Prostate gland (tissue), 2 donors: Measurements from ENCODE around the gene URGCP. TPM values are rescaled to one million over a fixed set of nuclear protein-coding genes. Genes with fewer than 3 reads are reported as not detected.

Experiments
- DNase-seq: peaks from one replicate; pipeline ENCODE4 v3.0.0-alpha.2; 2019; ENCODE audit warnings: low spot score
- H3K27ac ChIP-seq, 2 donors: fragments of 200-600 bp; sonication (generic); 2 replicates each; pipeline ENCODE4 v1.5.1; 2017 to 2019
- H3K27me3 ChIP-seq: fragments of 200-600 bp; sonication (generic); replicated peaks from 2 replicates; pipeline ENCODE4 v1.5.1; 2019; ENCODE audit not compliant: insufficient read depth
- H3K36me3 ChIP-seq, 2 donors: fragments of 200-600 bp; sonication (generic); 1 replicate in 1 of 2; 2 replicates in 1 of 2; pipeline versions ENCODE4 v1.5.1 to v1.8.1; 2017 to 2019
- H3K4me1 ChIP-seq: fragments of 200-600 bp; sonication (generic); replicated peaks from 2 replicates; pipeline ENCODE4 v1.5.1; 2019
- H3K4me3 ChIP-seq, 2 donors: fragments of 200-600 bp; sonication (generic); 2 replicates each; pipeline ENCODE4 v1.5.1; 2017 to 2019
- H3K9me3 ChIP-seq: fragments of 200-600 bp; sonication (generic); 2 replicates; pipeline ENCODE4 v1.5.1; 2017
- POLR2A ChIP-seq: fragments of 450-650 bp; IDR thresholded peaks from one replicate; pipeline ENCODE4 v1.6.1; 2016; ENCODE audit warnings: antibody characterized with exemption, mild to moderate bottlenecking
- POLR2AphosphoS5 ChIP-seq: sonication (generic); formaldehyde crosslinking; IDR thresholded peaks from one replicate; pipeline ENCODE4 v1.6.1; 2017; ENCODE audit warnings: antibody characterized with exemption
- WGBS: methylation state at CpG from one replicate; pipeline ENCODE4 v1.1.5; 2018; 5-methylcytosine and 5-hydroxymethylcytosine counted together
- intact Hi-C: fragments of 100-400 bp; cut with DNase I; formaldehyde crosslinking; loops from one replicate; pipeline ENCODE4 v1.14.2; 2022
- total RNA-seq, 2 donors: library from RNA; depleted of rRNA; stranded (reverse); fragments of >200 nt; gene quantifications; one replicate each; pipeline ENCODE4 v1.1.0, GENCODE V29; 2016
- TF ChIP-seq, protein P1 (sequence below), 4 experiments: fragments of 200-600 bp in 2 of 4; fragments of 450-650 bp in 2 of 4; sonication (generic) in 2 of 4; IDR thresholded peaks; 1 replicate in 3 of 4; 2 replicates in 1 of 4; pipeline ENCODE4 v1.5.1; 2016 to 2019; ENCODE audit warnings: antibody characterized with exemption in 4 of 4, mild to moderate bottlenecking in 2 of 4, moderate library complexity in 2 of 4

URGCP gene
- total RNA-seq, 2 donors from 2014 or later = 22.2 to 30.8 TPM

DNA sequence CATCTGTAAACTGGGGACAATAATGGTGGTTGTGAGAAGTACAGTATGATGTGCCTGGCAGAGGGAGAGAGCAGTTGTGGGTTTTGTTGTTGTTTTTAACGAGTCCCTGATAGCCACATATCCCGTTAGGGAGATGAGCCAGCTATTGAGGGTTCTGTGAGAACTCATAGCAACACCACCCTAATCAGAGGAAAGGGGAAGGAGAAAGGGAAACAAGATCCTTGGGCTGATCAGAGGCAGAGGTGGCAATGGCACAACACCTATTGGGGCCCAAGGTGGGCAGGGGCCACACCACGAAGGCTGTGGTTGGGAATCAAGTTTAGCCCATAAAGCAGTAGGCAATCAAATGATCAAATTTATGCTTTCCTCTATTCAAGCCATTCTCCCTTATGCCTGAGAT is 35.3 kb downstream of the URGCP start:
- no peak overlapping the region for H3K4me3 ChIP-seq
- H3K27me3 ChIP-seq = no peaks in the 10 kb centered on the region
- DNase-seq = no peak
- intact Hi-C loops = no loop called here
- no peaks in the 10 kb centered on the region for H3K4me1 ChIP-seq
- no peaks in the 10 kb centered on the region for H3K9me3 ChIP-seq
- WGBS = 87% methylated on average over 3 of the region's 3 CpGs
- no peak overlapping the region for H3K27ac ChIP-seq
- TF ChIP-seq POLR2A (no peak), POLR2AphosphoS5 (no peak)
- TF ChIP-seq, protein P1, sequence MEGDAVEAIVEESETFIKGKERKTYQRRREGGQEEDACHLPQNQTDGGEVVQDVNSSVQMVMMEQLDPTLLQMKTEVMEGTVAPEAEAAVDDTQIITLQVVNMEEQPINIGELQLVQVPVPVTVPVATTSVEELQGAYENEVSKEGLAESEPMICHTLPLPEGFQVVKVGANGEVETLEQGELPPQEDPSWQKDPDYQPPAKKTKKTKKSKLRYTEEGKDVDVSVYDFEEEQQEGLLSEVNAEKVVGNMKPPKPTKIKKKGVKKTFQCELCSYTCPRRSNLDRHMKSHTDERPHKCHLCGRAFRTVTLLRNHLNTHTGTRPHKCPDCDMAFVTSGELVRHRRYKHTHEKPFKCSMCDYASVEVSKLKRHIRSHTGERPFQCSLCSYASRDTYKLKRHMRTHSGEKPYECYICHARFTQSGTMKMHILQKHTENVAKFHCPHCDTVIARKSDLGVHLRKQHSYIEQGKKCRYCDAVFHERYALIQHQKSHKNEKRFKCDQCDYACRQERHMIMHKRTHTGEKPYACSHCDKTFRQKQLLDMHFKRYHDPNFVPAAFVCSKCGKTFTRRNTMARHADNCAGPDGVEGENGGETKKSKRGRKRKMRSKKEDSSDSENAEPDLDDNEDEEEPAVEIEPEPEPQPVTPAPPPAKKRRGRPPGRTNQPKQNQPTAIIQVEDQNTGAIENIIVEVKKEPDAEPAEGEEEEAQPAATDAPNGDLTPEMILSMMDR (IDR thresholded peaks at IDR 0.05) = no peak
- no peaks in the 10 kb centered on the region for H3K36me3 ChIP-seq

DNA sequence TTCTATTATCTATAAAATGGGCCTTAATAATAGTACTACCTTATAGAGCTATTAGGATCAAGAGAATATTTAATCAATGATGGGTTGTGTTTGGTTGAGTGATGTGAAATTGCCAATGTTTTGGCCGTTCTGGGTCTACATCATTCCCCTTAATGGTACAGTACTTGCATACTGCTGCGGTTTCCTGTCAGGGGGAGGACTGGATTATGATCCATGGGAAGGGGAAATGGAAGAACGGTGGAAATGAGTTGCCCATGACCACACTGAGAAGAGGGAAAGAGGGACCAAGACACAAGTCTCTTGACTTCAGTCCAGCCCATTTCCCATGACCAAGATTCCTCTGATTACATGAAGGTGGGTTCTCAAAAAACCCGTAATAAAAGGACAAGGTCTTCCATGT is 36.1 kb downstream of the URGCP start:
- Histone ChIP-seq H3K4me3 (no peak overlapping the region), H3K4me1 (no peaks in the 10 kb centered on the region), H3K27me3 (no peaks in the 10 kb centered on the region), H3K36me3 (no peaks in the 10 kb centered on the region), H3K9me3 (no peaks in the 10 kb centered on the region), H3K27ac (peak overlapping the region; percentile 78 to 86)
- 93% methylated on average over 4 of the region's 4 CpGs for WGBS
- TF ChIP-seq, protein P1 (IDR thresholded peaks at IDR 0.05) = no peak
- TF ChIP-seq POLR2A (no peak), POLR2AphosphoS5 (no peak)
- DNase-seq = no peak
- intact Hi-C loops = no loop called here

DNA sequence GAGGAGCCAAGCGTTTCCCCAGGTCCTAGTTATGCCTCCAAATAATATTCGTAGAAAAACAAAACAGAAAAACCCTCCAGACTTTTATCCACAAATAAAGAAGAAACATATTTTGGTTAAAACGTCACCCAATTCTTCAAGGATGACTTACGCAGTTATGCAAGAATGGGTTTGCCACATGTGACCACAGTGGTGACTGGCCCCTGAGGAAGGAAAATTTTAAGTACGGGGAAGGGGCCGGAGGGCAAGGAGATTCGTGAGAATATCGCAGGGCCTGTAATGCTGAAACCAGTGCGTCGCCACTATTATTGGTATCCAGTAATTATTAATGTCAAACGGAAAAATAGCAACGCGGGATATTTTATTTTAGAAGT is 36.5 kb downstream of the URGCP start:
- no peaks in the 10 kb centered on the region for H3K4me1 ChIP-seq
- intact Hi-C loops = no loop called here
- WGBS = 38% methylated on average over 13 of the region's 13 CpGs
- no peaks in the 10 kb centered on the region for H3K9me3 ChIP-seq
- peak overlapping the region; percentile 78 to 86 for H3K27ac ChIP-seq
- H3K36me3 ChIP-seq = no peaks in the 10 kb centered on the region
- no peaks in the 10 kb centered on the region for H3K27me3 ChIP-seq
- no peak for DNase-seq
- TF ChIP-seq POLR2AphosphoS5 (no peak), POLR2A (no peak)
- TF ChIP-seq, protein P1 (IDR thresholded peaks at IDR 0.05) = no peak
- peak overlapping the region; percentile 88 to 94 for H3K4me3 ChIP-seq

DNA sequence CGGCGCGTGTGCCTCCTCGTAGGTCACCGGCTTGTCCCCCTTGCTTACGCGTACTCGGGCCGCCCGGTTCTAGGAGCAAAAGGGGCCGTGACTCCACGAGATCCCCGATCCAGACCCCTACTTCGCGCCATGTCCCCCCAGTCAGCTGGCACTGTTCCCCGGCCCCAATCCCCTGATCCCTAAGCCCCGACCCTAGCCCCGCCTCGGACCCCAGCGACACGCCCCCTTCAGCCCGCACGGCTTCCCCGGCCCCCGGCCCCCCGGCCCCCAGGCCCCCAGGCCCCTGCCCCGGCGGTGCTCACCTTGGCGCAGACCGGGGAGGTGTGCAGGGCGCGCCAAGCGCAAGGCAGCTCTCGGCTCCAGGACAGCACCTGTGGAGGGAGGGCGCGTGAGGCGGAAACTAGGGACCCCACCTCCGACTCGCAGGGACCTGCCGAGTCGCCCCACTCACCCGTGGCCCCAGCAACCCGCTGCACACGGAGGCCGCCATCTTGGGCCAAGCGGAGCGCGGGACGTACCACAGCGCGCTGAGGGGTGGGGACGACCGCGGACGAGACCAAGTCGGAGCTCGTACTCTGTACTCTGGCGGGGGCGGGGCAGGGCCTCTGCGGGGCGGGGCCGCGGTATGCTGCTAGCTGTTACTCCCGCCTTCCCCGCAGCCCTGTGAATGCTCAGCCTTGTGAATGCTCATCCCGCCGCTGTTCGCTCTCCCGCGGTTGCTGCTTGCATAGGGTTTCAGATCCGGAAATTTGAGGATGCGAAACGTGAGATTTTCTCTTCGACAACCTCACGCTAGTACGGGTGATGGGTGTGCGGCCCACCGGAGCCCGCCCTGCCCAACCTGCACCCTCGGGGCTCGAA is 37.2 kb downstream of the URGCP start, which contains the start of gene MRPS24:
MRPS24 (minus strand) TSS at position 512 of the 861 bp plus-strand sequence; CDS start at position 490, 22 bp downstream.
- H3K4me1 ChIP-seq = no peaks in the 10 kb centered on the region
- TF ChIP-seq POLR2AphosphoS5 = peak; percentile 77
- TF ChIP-seq, protein P1 (IDR thresholded peaks at IDR 0.05) = no peak
- peak; percentile 57 for TF ChIP-seq POLR2A
- intact Hi-C loops = no loop called here
- under 1% methylated on average over 80 of the region's 81 CpGs for WGBS
- H3K27ac ChIP-seq = peak within 1 kb of the TSS; percentile 78 to 86
- H3K9me3 ChIP-seq = no peaks in the 10 kb centered on the region
- H3K36me3 ChIP-seq = no peaks in the 10 kb centered on the region
- DNase-seq = peak; percentile 94
- H3K27me3 ChIP-seq = no peaks in the 10 kb centered on the region
- H3K4me3 ChIP-seq = peak within 1 kb of the TSS; percentile 88 to 94

DNA sequence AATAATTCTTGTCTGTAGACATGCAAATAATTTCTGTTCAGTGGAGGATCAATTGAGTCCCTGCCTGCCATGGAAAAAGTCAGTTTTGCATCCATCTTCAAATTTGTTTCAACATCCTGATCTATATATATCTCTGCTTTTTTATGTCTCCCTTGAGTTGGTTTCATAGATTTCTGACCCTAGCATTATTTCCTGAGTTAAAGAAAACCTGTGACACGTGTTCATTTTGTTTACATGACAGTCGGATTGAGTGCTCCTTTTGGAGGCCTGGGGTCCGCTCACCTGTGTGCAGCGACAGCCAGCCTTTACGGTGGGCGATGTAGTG is 37.8 kb downstream of the URGCP start:
- intact Hi-C loops = no loop called here

More for the DNA sequence above, 37.8 kb downstream of the URGCP start:
- H3K36me3 ChIP-seq = no peaks in the 10 kb centered on the region
- DNase-seq = no peak
- 3% methylated on average over 6 of the region's 6 CpGs for WGBS
- TF ChIP-seq, protein P1 (IDR thresholded peaks at IDR 0.05) = no peak
- no peak for TF ChIP-seq POLR2A
- no peak for TF ChIP-seq POLR2AphosphoS5
- peak overlapping the region; percentile 88 to 94 for H3K4me3 ChIP-seq
- no peaks in the 10 kb centered on the region for H3K27me3 ChIP-seq
- H3K27ac ChIP-seq = peak overlapping the region; percentile 78 to 86
- H3K4me1 ChIP-seq = no peaks in the 10 kb centered on the region
- no peaks in the 10 kb centered on the region for H3K9me3 ChIP-seq
